Parathyroid adenoma (tissue), 2 donors: Measurements from ENCODE around the gene LRRC4C.
"Not testable (repeated sequence)": the region's sequence is repeated elsewhere in the genome, so short reads cannot be mapped to it uniquely, and the experiment has no call there.

ENCODE experiments used
- H2AFZ ChIP-seq: fragments of 300-600 bp; sonication (generic); one replicate; pipeline ENCODE4 v1.7.0; 2017; ENCODE audit warnings: antibody characterized with exemption, mild to moderate bottlenecking
- H3K27ac ChIP-seq: fragments of 300-600 bp; sonication (generic); one replicate; pipeline ENCODE4 v1.7.0; 2017
- H3K27me3 ChIP-seq: fragments of 300-600 bp; sonication (generic); one replicate; pipeline ENCODE4 v1.7.0; 2017; ENCODE audit warnings: low read length; ENCODE audit not compliant: control insufficient read depth, insufficient read depth
- H3K36me3 ChIP-seq: fragments of 300-600 bp; sonication (generic); one replicate; pipeline ENCODE4 v1.7.0; 2017; ENCODE audit warnings: low read length; ENCODE audit not compliant: control insufficient read depth, insufficient read depth
- H3K4me1 ChIP-seq: fragments of 300-600 bp; sonication (generic); one replicate; pipeline ENCODE4 v1.7.0; 2017; ENCODE audit warnings: control low read depth
- H3K4me2 ChIP-seq: fragments of 300-600 bp; sonication (generic); one replicate; pipeline ENCODE4 v1.7.0; 2017; ENCODE audit warnings: low read length
- H3K4me3 ChIP-seq: fragments of 300-600 bp; sonication (generic); one replicate; pipeline ENCODE4 v1.7.0; 2017; ENCODE audit warnings: low read depth, low read length
- H3K79me2 ChIP-seq: fragments of 300-600 bp; sonication (generic); one replicate; pipeline ENCODE4 v1.7.0; 2017; ENCODE audit warnings: control low read depth
- H3K9ac ChIP-seq: fragments of 300-600 bp; sonication (generic); one replicate; pipeline ENCODE4 v1.7.0; 2017; ENCODE audit warnings: mild to moderate bottlenecking
- H3K9me3 ChIP-seq: fragments of 300-600 bp; sonication (generic); one replicate; pipeline ENCODE4 v1.7.0; 2017; ENCODE audit warnings: low read length; ENCODE audit not compliant: control insufficient read depth
- CTCF ChIP-seq: fragments of 300-600 bp; sonication (generic); IDR thresholded peaks from one replicate; pipeline ENCODE4 v1.7.0; 2017; ENCODE audit warnings: antibody characterized with exemption, mild to moderate bottlenecking
- donor health status: primary hyperparathyroidism.

The LRRC4C gene

GRCh38 chr11:40877256-40877655 lies 582.2 kb downstream of the LRRC4C start:
- TF ChIP-seq CTCF, result no peak
- no peaks in the 10 kb centered on the region for H3K9me3 ChIP-seq
- H3K79me2 ChIP-seq, result no peaks in the 10 kb centered on the region
- no peak overlapping the region for H3K4me2 ChIP-seq
- no peaks in the 10 kb centered on the region for H3K36me3 ChIP-seq
- no peak overlapping the region for H3K9ac ChIP-seq
- H3K4me1 ChIP-seq, result no peaks in the 10 kb centered on the region
- no peak overlapping the region for H3K4me3 ChIP-seq
- no peak overlapping the region for H2AFZ ChIP-seq
- no peak overlapping the region for H3K27ac ChIP-seq
- no peaks in the 10 kb centered on the region for H3K27me3 ChIP-seq

- no peak overlapping the region for H3K27ac ChIP-seq
- H3K9ac ChIP-seq, result no peak overlapping the region
- H3K36me3 ChIP-seq, result no peaks in the 10 kb centered on the region
- no peaks in the 10 kb centered on the region for H3K79me2 ChIP-seq
- H3K9me3 ChIP-seq, result no peaks in the 10 kb centered on the region
- no peak overlapping the region for H2AFZ ChIP-seq
- no peaks in the 10 kb centered on the region for H3K27me3 ChIP-seq
- no peak overlapping the region for H3K4me3 ChIP-seq
- no peak for TF ChIP-seq CTCF
- H3K4me1 ChIP-seq, result no peaks in the 10 kb centered on the region
- no peak overlapping the region for H3K4me2 ChIP-seq
Measured at GRCh38 chr11:40867991-40868632, 591.3 kb downstream of the LRRC4C start.

- H3K4me2 ChIP-seq, H3K9me3 ChIP-seq, H3K27ac ChIP-seq, H3K27me3 ChIP-seq, H3K4me3 ChIP-seq, H2AFZ ChIP-seq, H3K4me1 ChIP-seq, H3K9ac ChIP-seq, H3K79me2 ChIP-seq, H3K36me3 ChIP-seq: not testable (repeated sequence)
Measured at GRCh38 chr11:40857754-40858153, 601.7 kb downstream of the LRRC4C start.

- TF ChIP-seq CTCF, result no peak
Measured at GRCh38 chr11:40842750-40843339, 616.6 kb downstream of the LRRC4C start.

GRCh38 chr11:40841231-40841630 lies 618.2 kb downstream of the LRRC4C start:
- Histone ChIP-seq H3K27ac (no peak overlapping the region), H3K9me3 (no peaks in the 10 kb centered on the region), H3K36me3 (no peaks in the 10 kb centered on the region), H3K9ac (no peak overlapping the region), H2AFZ (no peak overlapping the region), H3K79me2 (no peaks in the 10 kb centered on the region), H3K4me3 (no peak overlapping the region), H3K4me1 (no peaks in the 10 kb centered on the region), H3K4me2 (no peak overlapping the region), H3K27me3 (no peaks in the 10 kb centered on the region)
- no peak for TF ChIP-seq CTCF

More at GRCh38 chr11:40842750-40843339, 616.6 kb downstream of the LRRC4C start:
- no peak overlapping the region for H3K4me3 ChIP-seq
- no peak overlapping the region for H3K9ac ChIP-seq
- no peaks in the 10 kb centered on the region for H3K36me3 ChIP-seq
- H3K9me3 ChIP-seq, result no peaks in the 10 kb centered on the region
- H2AFZ ChIP-seq, result no peak overlapping the region
- no peak overlapping the region for H3K27ac ChIP-seq
- H3K4me1 ChIP-seq, result no peaks in the 10 kb centered on the region
- no peaks in the 10 kb centered on the region for H3K27me3 ChIP-seq
- H3K4me2 ChIP-seq, result no peak overlapping the region
- H3K79me2 ChIP-seq, result no peaks in the 10 kb centered on the region
